GM21786 (cell line): Measurements from ENCODE around the gene IL19.
"Not testable (repeated sequence)": the region's sequence is repeated elsewhere in the genome, so short reads cannot be mapped to it uniquely, and the experiment has no call there.

Source experiments
- ATAC-seq: cut with Tn5 transposase; IDR thresholded peaks from one replicate; pipeline ENCODE4 v1.9.1; 2021; ENCODE audit not compliant: unreplicated experiment

The IL19 gene

GRCh38 chr1:206853696-206854095 lies 83.1 kb downstream of the IL19 start:
- ATAC-seq, result not testable (repeated sequence)

- ATAC-seq, result no peak
These were observed 84.0 kb downstream of the IL19 start for GRCh38 chr1:206854401-206855129.

GRCh38 chr1:206855859-206856258 lies 85.3 kb downstream of the IL19 start:
- ATAC-seq, result no peak

- no peak for ATAC-seq
These were observed 86.3 kb downstream of the IL19 start for GRCh38 chr1:206856674-206857464.

GRCh38 chr1:206859082-206859521 lies 88.5 kb downstream of the IL19 start:
- ATAC-seq, result no peak

- ATAC-seq, result no peak
These were observed 89.6 kb downstream of the IL19 start for GRCh38 chr1:206860165-206860564.

GRCh38 chr1:206863266-206863665 lies 92.7 kb downstream of the IL19 start:
- no peak for ATAC-seq

GRCh38 chr1:206864939-206865671 lies 94.5 kb downstream of the IL19 start, which contains the start of gene IL20:
TSS of gene IL20 (plus strand) at chr1:206865623. CDS start at chr1:206865853, 230 bp downstream.
- no peak for ATAC-seq

GRCh38 chr1:206866062-206866461 lies 95.5 kb downstream of the IL19 start:
- ATAC-seq, result no peak

GRCh38 chr1:206867239-206867638 lies 96.7 kb downstream of the IL19 start:
- ATAC-seq, result no peak

GRCh38 chr1:206867716-206868115 lies 97.1 kb downstream of the IL19 start:
- no peak for ATAC-seq

GRCh38 chr1:206868264-206868663 lies 97.7 kb downstream of the IL19 start:
- no peak for ATAC-seq

- no peak for ATAC-seq
These were observed 101.6 kb downstream of the IL19 start for GRCh38 chr1:206872139-206872538.

- ATAC-seq, result no peak
These were observed 103.1 kb downstream of the IL19 start for GRCh38 chr1:206873603-206874188.

GRCh38 chr1:206875752-206876377 lies 105.3 kb downstream of the IL19 start:
- ATAC-seq, result no peak

- no peak for ATAC-seq
These were observed 107.9 kb downstream of the IL19 start for GRCh38 chr1:206878456-206878855.

GRCh38 chr1:206880314-206880713 lies 109.7 kb downstream of the IL19 start:
- ATAC-seq, result no peak

GRCh38 chr1:206882555-206882954 lies 112.0 kb downstream of the IL19 start:
- no peak for ATAC-seq

- no peak for ATAC-seq
These were observed 112.6 kb downstream of the IL19 start for GRCh38 chr1:206883160-206883559.

GRCh38 chr1:206883876-206884275 lies 113.3 kb downstream of the IL19 start:
- ATAC-seq, result no peak
